ENCODE data around the gene DLGAP1. TPM values are rescaled to one million over a fixed set of nuclear protein-coding genes. Genes with fewer than 3 reads are reported as not detected.
"Not testable (repeated sequence)": the region's sequence is repeated elsewhere in the genome, so short reads cannot be mapped to it uniquely, and the experiment has no call there.

DLGAP1 gene
- 0.22 and 0.28 TPM in 2 replicates for polyA plus RNA-seq (2014; cell fraction: cytosol; rRNA removed)
- polyA plus RNA-seq (2014; cell fraction: nucleus; rRNA removed), result 0.64 and 0.77 TPM in 2 replicates

GRCh38 chr18:4455113-4455811 lies at the start of gene DLGAP1:
TSS of gene DLGAP1 (minus strand) at chr18:4455307.
- peak; percentile 61 for DNase-seq (ENCODE audit: low spot score)

GRCh38 chr18:4494703-4495284 lies 39.7 kb upstream of the DLGAP1 start:
- not testable (repeated sequence) for DNase-seq (ENCODE audit: low spot score)

GRCh38 chr18:4468511-4468910 lies 13.4 kb upstream of the DLGAP1 start:
- no peak for DNase-seq (ENCODE audit: low spot score)

- no peak for DNase-seq (ENCODE audit: low spot score)
Measured at GRCh38 chr18:4454537-4455112, 482 bp downstream of the DLGAP1 start.

GRCh38 chr18:4453874-4454536 lies 1.1 kb downstream of the DLGAP1 start:
- DNase-seq (ENCODE audit: low spot score), result no peak

- no peak for DNase-seq (ENCODE audit: low spot score)
Measured at GRCh38 chr18:4453567-4453873, 1.6 kb downstream of the DLGAP1 start.

GRCh38 chr18:4450065-4450658 lies 4.9 kb downstream of the DLGAP1 start:
- no peak for DNase-seq (ENCODE audit: low spot score)

- DNase-seq (ENCODE audit: low spot score), result no peak
Measured at GRCh38 chr18:4445902-4446301, 9.2 kb downstream of the DLGAP1 start.

GRCh38 chr18:4444306-4444705 lies 10.8 kb downstream of the DLGAP1 start:
- no peak for DNase-seq (ENCODE audit: low spot score)

GRCh38 chr18:4441098-4441497 lies 14.0 kb downstream of the DLGAP1 start:
- no peak for DNase-seq (ENCODE audit: low spot score)

- no peak for DNase-seq (ENCODE audit: low spot score)
Measured at GRCh38 chr18:4438938-4439337, 16.2 kb downstream of the DLGAP1 start.

GRCh38 chr18:4433717-4434116 lies 21.4 kb downstream of the DLGAP1 start:
- DNase-seq (ENCODE audit: low spot score), result no peak

GRCh38 chr18:4430836-4431235 lies 24.3 kb downstream of the DLGAP1 start:
- DNase-seq (ENCODE audit: low spot score), result no peak

- no peak for DNase-seq (ENCODE audit: low spot score)
Measured at GRCh38 chr18:4417714-4418113, 37.4 kb downstream of the DLGAP1 start.

- no peak for DNase-seq (ENCODE audit: low spot score)
Measured at GRCh38 chr18:4416976-4417375, 38.1 kb downstream of the DLGAP1 start.

- DNase-seq (ENCODE audit: low spot score), result no peak
Measured at GRCh38 chr18:4412286-4412685, 42.8 kb downstream of the DLGAP1 start.

GRCh38 chr18:4406856-4407255 lies 48.3 kb downstream of the DLGAP1 start:
- no peak for DNase-seq (ENCODE audit: low spot score)

GRCh38 chr18:4405965-4406364 lies 49.1 kb downstream of the DLGAP1 start:
- DNase-seq (ENCODE audit: low spot score), result no peak

GRCh38 chr18:4403836-4404235 lies 51.3 kb downstream of the DLGAP1 start:
- DNase-seq (ENCODE audit: low spot score), result no peak

GRCh38 chr18:4400911-4401310 lies 54.2 kb downstream of the DLGAP1 start:
- DNase-seq (ENCODE audit: low spot score), result no peak

GRCh38 chr18:4399929-4400328 lies 55.2 kb downstream of the DLGAP1 start:
- no peak for DNase-seq (ENCODE audit: low spot score)

GRCh38 chr18:4394700-4395099 lies 60.4 kb downstream of the DLGAP1 start:
- no peak for DNase-seq (ENCODE audit: low spot score)
